ENCODE measurements around the gene RPL10A. TPM values are rescaled to one million over a fixed set of nuclear protein-coding genes. Genes with fewer than 3 reads are reported as not detected.
A peak's percentile ranks its signal among the peaks of the same experiment; 100 is the strongest.
"Not testable (repeated sequence)": the region's sequence is repeated elsewhere in the genome, so short reads cannot be mapped to it uniquely, and the experiment has no call there.

Gene RPL10A
- total RNA-seq, 2 donors from 2014 or later = 998 to 1,213 TPM

DNA sequence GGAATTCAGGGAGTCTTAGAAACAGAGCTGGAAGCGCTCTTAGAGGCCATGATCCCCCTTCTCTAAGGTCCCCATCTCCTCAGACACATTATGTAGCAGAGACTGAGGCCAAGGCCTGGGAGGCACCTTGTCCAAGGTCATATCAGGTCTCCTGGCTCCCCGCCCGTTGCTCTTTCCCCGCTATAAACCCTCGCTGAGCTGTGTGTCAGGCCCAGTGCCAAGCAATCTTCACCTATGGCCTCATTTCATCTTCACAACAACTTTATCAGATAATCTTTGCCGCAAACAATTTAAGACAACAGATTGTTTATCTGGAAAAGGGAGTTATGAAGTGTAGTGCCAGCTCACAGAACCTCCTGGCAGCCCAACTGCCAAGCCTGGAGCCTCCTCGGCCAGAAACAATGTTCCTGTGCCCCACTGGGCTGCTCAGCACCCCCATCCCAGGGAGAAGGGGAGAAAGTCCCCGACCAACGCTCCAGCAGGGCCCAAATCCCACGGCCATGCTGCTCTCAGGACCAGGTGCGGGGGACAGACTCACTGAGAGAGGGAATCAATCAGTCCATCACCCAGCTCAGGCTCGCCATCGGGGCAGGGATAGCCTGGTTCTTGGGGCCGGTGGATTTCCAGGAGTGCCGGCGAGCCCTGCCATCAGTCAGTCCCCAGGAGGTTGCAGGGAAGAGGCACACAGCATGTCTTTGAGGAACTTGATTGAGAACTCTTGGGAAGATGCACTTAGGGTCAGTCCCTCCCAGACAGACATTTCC, 32.9 kb upstream of the RPL10A start:
- Histone ChIP-seq H3K27me3 (no peaks in the 10 kb centered on the region), H3K4me1 (peaks cover 5% of the 10 kb centered on the region), H3K27ac (no peak overlapping the region), H3K4me3 (no peak overlapping the region), H3K9me3 (no peaks in the 10 kb centered on the region), H3K9ac (ENCODE audit: low read depth in 2 of 2, low read length in 2 of 2) (peak overlapping the region in 1 of 2 donors; percentile 27), H3K36me3 (no peaks in the 10 kb centered on the region)
- TF ChIP-seq, protein P1, sequence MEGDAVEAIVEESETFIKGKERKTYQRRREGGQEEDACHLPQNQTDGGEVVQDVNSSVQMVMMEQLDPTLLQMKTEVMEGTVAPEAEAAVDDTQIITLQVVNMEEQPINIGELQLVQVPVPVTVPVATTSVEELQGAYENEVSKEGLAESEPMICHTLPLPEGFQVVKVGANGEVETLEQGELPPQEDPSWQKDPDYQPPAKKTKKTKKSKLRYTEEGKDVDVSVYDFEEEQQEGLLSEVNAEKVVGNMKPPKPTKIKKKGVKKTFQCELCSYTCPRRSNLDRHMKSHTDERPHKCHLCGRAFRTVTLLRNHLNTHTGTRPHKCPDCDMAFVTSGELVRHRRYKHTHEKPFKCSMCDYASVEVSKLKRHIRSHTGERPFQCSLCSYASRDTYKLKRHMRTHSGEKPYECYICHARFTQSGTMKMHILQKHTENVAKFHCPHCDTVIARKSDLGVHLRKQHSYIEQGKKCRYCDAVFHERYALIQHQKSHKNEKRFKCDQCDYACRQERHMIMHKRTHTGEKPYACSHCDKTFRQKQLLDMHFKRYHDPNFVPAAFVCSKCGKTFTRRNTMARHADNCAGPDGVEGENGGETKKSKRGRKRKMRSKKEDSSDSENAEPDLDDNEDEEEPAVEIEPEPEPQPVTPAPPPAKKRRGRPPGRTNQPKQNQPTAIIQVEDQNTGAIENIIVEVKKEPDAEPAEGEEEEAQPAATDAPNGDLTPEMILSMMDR (IDR thresholded peaks at IDR 0.05) = no peak
- peak; percentile 92 for DNase-seq
- intact Hi-C loops (cut with DNase I) = no loop called here

DNA sequence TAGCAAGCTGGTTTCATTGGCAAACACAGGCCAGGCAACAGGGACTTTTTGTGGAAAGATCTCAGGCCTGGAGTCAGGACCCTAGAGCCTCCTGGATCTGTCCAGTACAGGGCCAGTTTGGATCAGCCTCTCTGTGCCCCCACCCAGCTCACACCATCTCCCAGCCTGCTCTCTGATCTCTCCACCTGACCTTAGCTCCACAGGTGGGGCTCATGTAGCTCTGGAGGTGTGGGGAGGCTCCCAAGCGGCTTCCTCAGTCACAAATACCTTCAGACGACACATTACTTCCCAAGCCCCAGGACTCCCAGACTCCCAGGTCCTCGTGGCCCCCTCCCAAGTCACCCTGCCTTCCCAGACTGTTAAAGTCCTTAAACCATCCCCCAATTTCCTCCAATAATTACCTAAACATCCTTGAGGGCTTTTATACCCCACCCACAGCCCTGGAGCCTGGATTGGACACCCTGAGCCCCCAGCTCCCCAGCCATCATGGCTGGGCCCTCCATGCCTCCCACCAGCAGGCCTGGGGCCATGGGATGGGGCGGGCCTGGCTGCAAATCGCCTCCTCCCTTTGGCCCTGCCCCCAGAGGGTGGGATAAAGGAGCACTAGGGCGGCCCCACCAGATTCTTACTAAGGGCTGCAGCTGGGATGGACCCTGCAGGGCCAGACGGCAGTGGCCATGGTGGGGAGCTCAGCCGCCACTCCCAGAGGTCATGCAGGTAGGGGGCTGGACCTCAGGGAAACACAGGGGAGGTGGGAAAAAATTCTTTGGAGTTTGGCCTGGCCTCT, 31.9 kb upstream of the RPL10A start:
- Histone ChIP-seq H3K4me1 (peaks cover 5% of the 10 kb centered on the region), H3K27ac (no peak overlapping the region), H3K4me3 (no peak overlapping the region), H3K27me3 (no peaks in the 10 kb centered on the region), H3K9ac (ENCODE audit: low read depth in 2 of 2, low read length in 2 of 2) (no peak overlapping the region), H3K36me3 (no peaks in the 10 kb centered on the region), H3K9me3 (no peaks in the 10 kb centered on the region)
- DNase-seq = no peak
- TF ChIP-seq, protein P1 (IDR thresholded peaks at IDR 0.05) = no peak
- intact Hi-C loops (cut with DNase I) = no loop called here

DNA sequence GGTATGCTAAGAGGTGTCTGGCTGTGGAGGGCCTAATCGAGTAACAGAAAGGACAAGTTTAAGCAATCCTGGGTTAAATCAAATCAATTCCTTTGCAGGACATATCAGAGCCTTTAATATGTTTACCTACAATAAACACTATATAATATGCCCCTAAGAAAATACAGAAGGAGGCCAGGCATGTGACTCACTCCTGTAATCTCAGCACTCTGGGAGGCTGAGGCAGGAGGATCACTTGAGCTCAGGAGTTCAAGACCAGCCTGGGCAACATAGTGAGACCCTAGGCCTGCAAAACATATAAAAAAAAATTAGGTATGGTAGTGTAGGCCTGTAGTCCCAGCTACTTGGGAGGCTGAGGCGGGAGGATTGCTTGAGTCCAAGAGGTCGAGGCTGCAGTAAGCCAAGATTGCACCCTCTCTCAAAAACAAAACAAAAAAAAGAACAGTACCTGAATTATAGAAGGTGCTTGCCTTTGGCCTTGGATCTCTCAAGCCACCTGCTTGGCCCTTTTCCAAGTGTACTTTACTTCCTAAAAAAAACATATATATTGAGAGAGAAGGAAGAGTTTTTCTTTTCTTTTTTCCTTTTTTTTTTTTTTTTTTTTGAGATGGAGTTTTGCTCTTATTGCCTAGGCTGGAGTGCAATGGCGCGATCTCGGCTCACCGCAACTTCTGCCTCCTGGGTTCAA, 29.7 kb upstream of the RPL10A start:
- H3K4me3 ChIP-seq; H3K9me3 ChIP-seq; DNase-seq; H3K27ac ChIP-seq; H3K36me3 ChIP-seq; H3K27me3 ChIP-seq; H3K4me1 ChIP-seq; H3K9ac ChIP-seq (ENCODE audit: low read depth in 2 of 2, low read length in 2 of 2); intact Hi-C loops (cut with DNase I): not testable (repeated sequence)

DNA sequence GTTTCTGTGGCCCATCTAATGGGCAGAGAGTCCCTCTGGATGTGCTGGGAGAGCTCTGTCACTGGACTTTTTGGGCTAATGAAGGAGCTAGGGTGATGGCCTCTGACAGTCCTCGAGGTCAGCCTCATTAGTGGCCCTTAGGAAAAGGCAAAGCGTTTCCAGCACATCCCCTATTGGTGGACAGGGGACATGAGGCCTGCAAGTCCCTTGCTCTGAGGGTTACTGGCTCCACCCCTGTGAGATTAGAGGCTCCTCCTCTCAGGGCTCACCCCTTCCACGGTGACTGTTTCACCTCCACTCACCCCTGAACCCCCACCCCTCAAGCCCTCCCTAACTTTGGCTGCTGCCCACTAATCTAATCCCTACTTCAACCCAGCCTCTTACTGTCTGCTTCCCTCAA, 28.9 kb upstream of the RPL10A start:
- Histone ChIP-seq H3K4me3 (no peak overlapping the region), H3K27me3 (no peaks in the 10 kb centered on the region), H3K36me3 (no peaks in the 10 kb centered on the region), H3K27ac (no peak overlapping the region), H3K9ac (ENCODE audit: low read depth in 2 of 2, low read length in 2 of 2) (no peak overlapping the region), H3K4me1 (no peaks in the 10 kb centered on the region), H3K9me3 (no peaks in the 10 kb centered on the region)
- DNase-seq = no peak
- intact Hi-C loops (cut with DNase I) = no loop called here
- TF ChIP-seq, protein P1 (IDR thresholded peaks at IDR 0.05) = no peak

DNA sequence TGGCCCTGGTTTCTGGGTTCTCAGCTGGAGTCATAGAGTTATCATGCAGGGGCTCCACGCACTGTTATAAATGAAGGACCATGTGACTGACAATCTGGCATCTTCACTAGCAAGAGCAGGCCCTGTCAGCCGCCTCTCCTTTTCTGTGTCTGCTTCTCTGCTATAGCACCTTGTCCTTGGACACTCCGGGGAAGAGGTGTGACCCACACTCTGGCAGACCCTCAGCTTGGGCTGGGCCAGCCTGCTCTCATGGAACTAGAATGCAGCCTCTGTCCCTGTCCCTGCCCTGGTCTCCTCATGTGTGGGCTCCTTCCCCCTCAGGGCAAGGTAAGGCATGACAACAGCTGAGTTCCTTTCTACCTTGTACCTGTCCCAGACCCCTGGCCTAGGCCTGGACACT, 27.0 kb upstream of the RPL10A start:
- intact Hi-C loops (cut with DNase I) = no loop called here
- Histone ChIP-seq H3K9me3 (no peaks in the 10 kb centered on the region), H3K4me1 (no peaks in the 10 kb centered on the region), H3K27ac (no peak overlapping the region), H3K27me3 (no peaks in the 10 kb centered on the region), H3K4me3 (no peak overlapping the region), H3K36me3 (no peaks in the 10 kb centered on the region), H3K9ac (ENCODE audit: low read depth in 2 of 2, low read length in 2 of 2) (no peak overlapping the region)
- TF ChIP-seq, protein P1 (IDR thresholded peaks at IDR 0.05) = no peak
- no peak for DNase-seq
